HepG2 (cell line): ENCODE data around the gene SCART1. TPM values are rescaled to one million over a fixed set of nuclear protein-coding genes. Genes with fewer than 3 reads are reported as not detected.
A peak's percentile ranks its signal among the peaks of the same experiment; 100 is the strongest.

ENCODE experiments used
- ATAC-seq: fragments of 200-7000 bp; cut with Tn5 transposase; 3 replicates; pipeline ENCODE4 v1.9.1; 2020; ENCODE audit warnings: mild to moderate bottlenecking, moderate library complexity
- BruUV-seq: library from RNA; stranded (reverse); fragments of 400-500 nt; replicated peaks from 2 replicates; lab custom pipeline; 2021; lab: Mats Ljungman, UMichigan
- CTCF ChIA-PET: fragments of 300-600 bp; formaldehyde crosslinking; extraction: SDS; loops from one replicate; lab custom pipeline; 2021; ENCODE audit warnings: low total read pairs, inconsistent platforms, low intra/inter-chr PET ratio; lab: Yijun Ruan, JAX
- POLR2A ChIA-PET: fragments of 350-600 bp; sonication (Branson Sonifier 250); formaldehyde crosslinking; loops from one replicate; lab custom pipeline; 2020; ENCODE audit warnings: antibody characterized with exemption, inconsistent platforms; lab: Yijun Ruan, JAX
- DNase-seq: peaks from one replicate; pipeline ENCODE4 v3.0.0-alpha.2; 2015; ENCODE audit warnings: low spot score
- FAIRE-seq: peaks from 3 replicates; lab custom pipeline; 2011; peaks lifted over from hg19 to GRCh38; lab: Jason Lieb, UNC
- H2AFZ ChIP-seq: one replicate; pipeline ENCODE4 v1.6.1; 2011; ENCODE audit warnings: low read length, inconsistent platforms
- H3K27ac ChIP-seq: fragments of 300-600 bp; 3 replicates; pipeline ENCODE4 v1.8.0; 2011; ENCODE audit warnings: mixed run types, mild to moderate bottlenecking, mixed read lengths, low read length, inconsistent platforms; ENCODE audit not compliant: insufficient read depth; ENCODE audit errors: extremely low read length
- H3K27me3 ChIP-seq, 2 experiments: fragments of 200-600 bp in 1 of 2; 2 replicates in 1 of 2; 3 replicates in 1 of 2; pipeline versions ENCODE4 v1.6.0 to v1.8.0; 2011; ENCODE audit warnings: low read length in 2 of 2, mild to moderate bottlenecking in 2 of 2, moderate library complexity in 2 of 2, inconsistent platforms in 1 of 2; ENCODE audit not compliant: insufficient read depth in 2 of 2, control insufficient read depth in 1 of 2
- H3K36me3 ChIP-seq, 2 experiments: fragments of 200-600 bp in 1 of 2; replicated peaks in 1 of 2; 2 replicates in 1 of 2; 3 replicates in 1 of 2; pipeline versions ENCODE4 v1.5.1 to v1.8.0; 2011; ENCODE audit warnings: low read length in 2 of 2, inconsistent platforms in 1 of 2; ENCODE audit not compliant: insufficient read depth in 2 of 2, control insufficient read depth in 1 of 2
- H3K4me1 ChIP-seq: 2 replicates; pipeline ENCODE4 v1.5.1; 2012; ENCODE audit warnings: low read length, inconsistent platforms; ENCODE audit not compliant: insufficient read depth
- H3K4me2 ChIP-seq: 2 replicates; pipeline ENCODE4 v1.6.0; 2011; ENCODE audit warnings: low read depth, low read length, inconsistent platforms
- H3K4me3 ChIP-seq, 3 experiments: fragments of 200-600 bp in 1 of 3; sonication (generic), shearing (Covaris generic) in 1 of 3; replicated peaks in 1 of 3; 2 replicates each; pipeline ENCODE4 v1.5.1; 2011 to 2016; ENCODE audit warnings: low read length in 3 of 3, inconsistent platforms in 2 of 3, low read depth in 2 of 3, mild to moderate bottlenecking in 2 of 3, control low read depth in 1 of 3, mixed read lengths in 1 of 3; ENCODE audit not compliant: insufficient read depth in 1 of 3
- H3K79me2 ChIP-seq: one replicate; pipeline ENCODE4 v1.6.1; 2011; ENCODE audit warnings: low read length, inconsistent platforms; ENCODE audit not compliant: insufficient read depth
- H3K9ac ChIP-seq: 2 replicates; pipeline ENCODE4 v1.6.0; 2011; ENCODE audit warnings: mild to moderate bottlenecking, low read depth, low read length, inconsistent platforms; ENCODE audit not compliant: insufficient read depth
- H3K9me3 ChIP-seq: 2 replicates; pipeline ENCODE4 v1.5.1; 2012; ENCODE audit warnings: mild to moderate bottlenecking, low read length
- H4K20me1 ChIP-seq: 2 replicates; pipeline ENCODE4 v1.6.0; 2011; ENCODE audit warnings: inconsistent platforms, mild to moderate bottlenecking, low read length, moderate library complexity; ENCODE audit not compliant: insufficient read depth
- ARID5B ChIP-seq: IDR thresholded peaks from 2 replicates; pipeline ENCODE4 v1.4.0; 2020; ENCODE audit warnings: mild to moderate bottlenecking, missing genetic modification reagents
- ARNT ChIP-seq: fragments of 450-650 bp; IDR thresholded peaks from 2 replicates; pipeline ENCODE4 v1.6.1; 2017
- CBX2 ChIP-seq, 2 experiments: fragments of 200-600 bp in 1 of 2; sonication (generic); formaldehyde crosslinking in 1 of 2; IDR thresholded peaks; 2 replicates each; pipeline versions ENCODE4 v1.7.0 to v1.8.1; 2018 to 2022; ENCODE audit warnings: low read depth in 2 of 2, low read length in 1 of 2, mild to moderate bottlenecking in 1 of 2, missing genetic modification reagents in 1 of 2
- HDAC6 ChIP-seq: fragments of 200-600 bp; sonication (generic); IDR thresholded peaks from 2 replicates; pipeline ENCODE4 v1.7.0; 2017; ENCODE audit warnings: mild to moderate bottlenecking, antibody characterized with exemption, low read length, low read depth
- HHEX ChIP-seq: IDR thresholded peaks from 2 replicates; pipeline ENCODE4 v1.6.1; 2016; ENCODE audit warnings: control low read depth
- MED8 ChIP-seq: sonication (generic); formaldehyde crosslinking; IDR thresholded peaks from 2 replicates; pipeline ENCODE4 v1.8.1; 2023; ENCODE audit warnings: mild to moderate bottlenecking, missing genetic modification reagents; ENCODE audit not compliant: insufficient replicate concordance
- MIER3 ChIP-seq: IDR thresholded peaks from 2 replicates; pipeline ENCODE4 v1.6.1; 2016; ENCODE audit warnings: missing compliant biosample characterization, borderline replicate concordance
- MTF1 ChIP-seq: sonication (generic); formaldehyde crosslinking; IDR thresholded peaks from 2 replicates; pipeline ENCODE4 v1.5.0; 2020; ENCODE audit warnings: missing genetic modification reagents
- PHB2 ChIP-seq: fragments of 450-650 bp; IDR thresholded peaks from 2 replicates; pipeline ENCODE4 v1.6.1; 2018; ENCODE audit not compliant: partially characterized antibody
- RERE ChIP-seq: IDR thresholded peaks from 2 replicates; pipeline ENCODE4 v1.6.1; 2016; ENCODE audit warnings: low read depth, missing genetic modification reagents, missing compliant biosample characterization
- ZNF205 ChIP-seq: IDR thresholded peaks from 2 replicates; pipeline ENCODE4 v1.6.1; 2018; ENCODE audit warnings: missing biosample characterization, missing genetic modification reagents
- ZNF503 ChIP-seq: sonication (generic); formaldehyde crosslinking; IDR thresholded peaks from 2 replicates; pipeline ENCODE4 v1.4.0; 2020; ENCODE audit warnings: missing genetic modification reagents
- ZNF703 ChIP-seq: sonication (generic); formaldehyde crosslinking; IDR thresholded peaks from 2 replicates; pipeline ENCODE4 v1.5.1; 2020; ENCODE audit warnings: missing genetic modification reagents, mild to moderate bottlenecking, moderate library complexity, borderline replicate concordance
- WGBS: methylation state at CpG from one replicate; pipeline ENCODE4 v1.1.6; 2017; ENCODE audit warnings: low lambda C conversion rate; 5-methylcytosine and 5-hydroxymethylcytosine counted together
- in situ Hi-C: cut with HindIII; loops from 2 replicates; pipeline ENCODE4 v1.10.0; 2017; ENCODE audit warnings: low pct_unique_long_range_greater_than_20kb; ENCODE audit not compliant: extremely low pct_ligation_motif_present
- intact Hi-C: fragments of 100-400 bp; cut with micrococcal nuclease; formaldehyde crosslinking; loops from one replicate; pipeline ENCODE4 v1.10.0; 2022; ENCODE audit not compliant: unreplicated experiment
- polyA plus RNA-seq, 8 experiments: library from polyadenylated mRNA; depleted of rRNA in 3 of 8; stranded (reverse) in 7 of 8; unstranded in 1 of 8; fragments of >200 nt; fragmentation: Illumina TruSeq in 4 of 8; extraction: Trizol in 4 of 8; gene quantifications; 2 replicates each; pipeline versions ENCODE4 v1.2.1 to v1.2.3, GENCODE V29; 2011 to 2016; ENCODE audit warnings: low read depth in 4 of 8, missing spikeins in 1 of 8, mixed read lengths in 1 of 8; ENCODE audit not compliant: insufficient read depth in 1 of 8
- total RNA-seq, 5 experiments: library from RNA; depleted of rRNA; stranded (reverse); fragments of >200 nt; fragmentation: Illumina TruSeq; extraction: Trizol; gene quantifications; 2 replicates each; pipeline ENCODE4 v1.2.3, GENCODE V29; 2016; ENCODE audit warnings: low read depth in 1 of 5

The SCART1 gene
- total and polyA plus RNA-seq, 2 of the 13 experiments (the other 11 are each of a cell fraction or from before 2014, with no cell fraction given) = 0.46 to 1.1 TPM

GRCh38 chr10:133511907-133512528 lies 58.3 kb downstream of the SCART1 start:
- FAIRE-seq (no peak), ATAC-seq (no peak)
- 2% methylated on average over 4 of the region's 4 CpGs for WGBS
- TF ChIP-seq HHEX = peak; percentile 81
- TF ChIP-seq MTF1 (CRISPR knock-in tag) = no peak
- TF ChIP-seq ZNF503 = 0 out of 2 replicates have a peak, but pooled peaks have one; percentile 23
- TF ChIP-seq HDAC6 = no peak
- peak; percentile 18; the same call in 1 of the 2 replicates for TF ChIP-seq ARID5B
- no peak for TF ChIP-seq MIER3
- no peak for TF ChIP-seq ZNF205
- 0 out of 2 replicates have a peak, but pooled peaks have one; percentile 40 for TF ChIP-seq RERE (CRISPR knock-in tag)
- no peak for TF ChIP-seq ARNT
- no peak for TF ChIP-seq CBX2 (IDR thresholded peaks at IDR 0.05; ENCODE audit: low read depth, low read length)
- no peak for TF ChIP-seq CBX2 (CRISPR knock-in tag; IDR thresholded peaks at IDR 0.05; ENCODE audit: low read depth)
- no peak for TF ChIP-seq MED8
- TF ChIP-seq ZNF703 (CRISPR knock-in tag) = no peak
- no peak for TF ChIP-seq PHB2

More at GRCh38 chr10:133511907-133512528, 58.3 kb downstream of the SCART1 start:
- H3K4me2 ChIP-seq = no peak overlapping the region
- H3K27me3 ChIP-seq = peaks cover 0 to 24% of the 10 kb centered on the region in 2 experiments; a peak in 3 of 5 replicates
- peaks cover 13% of the 10 kb centered on the region for H3K4me1 ChIP-seq
- H4K20me1 ChIP-seq = no peaks in the 10 kb centered on the region
- no TSS peak for BruUV-seq
- ChIA-PET CTCF (no interaction called here), POLR2A (no interaction called here)
- no peak overlapping the region for H3K27ac ChIP-seq
- no peak overlapping the region for H3K9ac ChIP-seq
- no peak overlapping the region for H2AFZ ChIP-seq
- no peaks in the 10 kb centered on the region for H3K36me3 ChIP-seq
- no peak for DNase-seq
- in situ Hi-C loops (no loop called here), intact Hi-C loops (no loop called here)
- no peak overlapping the region for H3K4me3 ChIP-seq
- no peaks in the 10 kb centered on the region for H3K9me3 ChIP-seq
- no peaks in the 10 kb centered on the region for H3K79me2 ChIP-seq
